Ovary (tissue), 9 donors: Measurements from ENCODE around the gene OTUD3. TPM values are rescaled to one million over a fixed set of nuclear protein-coding genes. Genes with fewer than 3 reads are reported as not detected.

Experiments used
- DNase-seq, 5 donors: peaks; one replicate each; pipeline ENCODE4 v3.0.0-alpha.2; 2019 to 2020
- H3K27ac ChIP-seq, 2 donors: fragments of 200-600 bp; one replicate each; pipeline versions ENCODE4 v1.5.1 to v1.8.0; 2019 to 2022
- H3K27me3 ChIP-seq: fragments of 200-600 bp; one replicate; pipeline ENCODE4 v1.8.0; 2022
- H3K36me3 ChIP-seq: fragments of 200-600 bp; sonication (generic); one replicate; pipeline ENCODE4 v1.5.1; 2019
- H3K4me1 ChIP-seq: one replicate; pipeline ENCODE4 v1.8.1; 2013; ENCODE audit warnings: mild to moderate bottlenecking, moderate library complexity; ENCODE audit not compliant: insufficient read depth
- H3K4me3 ChIP-seq: fragments of 200-600 bp; sonication (generic); one replicate; pipeline ENCODE4 v1.5.1; 2017
- H3K9me3 ChIP-seq, 2 donors: fragments of 200-600 bp in 1 of 2; sonication (generic) in 1 of 2; one replicate each; pipeline versions ENCODE4 v1.5.1 to v1.8.1; 2013 to 2019; ENCODE audit warnings: mild to moderate bottlenecking in 1 of 2, moderate library complexity in 1 of 2
- EP300 ChIP-seq: sonication (generic); formaldehyde crosslinking; IDR thresholded peaks from one replicate; pipeline ENCODE4 v1.6.1; 2017; ENCODE audit warnings: antibody characterized with exemption
- POLR2A ChIP-seq: fragments of 450-650 bp; IDR thresholded peaks from one replicate; pipeline ENCODE4 v1.6.1; 2017; ENCODE audit warnings: antibody characterized with exemption, mild to moderate bottlenecking, moderate library complexity
- WGBS, 3 donors: extraction: QIAGEN DNeasy Blood & Tissue Kit in 1 of 3; methylation state at CpG; one replicate each; pipeline versions ENCODE4 v1.1.5 to v1.1.7; 2013 to 2017; 5-methylcytosine and 5-hydroxymethylcytosine counted together
- intact Hi-C, 4 donors: fragments of 100-400 bp; cut with DNase I; formaldehyde crosslinking; loops; one replicate each; pipeline versions ENCODE4 v1.11.0 to v1.15.1; 2022 to 2023
- polyA plus RNA-seq, 2 donors: library from polyadenylated mRNA; stranded (reverse); fragments of 200-250 nt in 1 of 2; fragments of 350-450 nt in 1 of 2; fragmentation: Illumina TruSeq in 1 of 2; extraction: RNeasy Lipid Tissue Mini Kit (QIAGEN cat#74804) in 1 of 2; gene quantifications; one replicate each; pipeline ENCODE4 v1.2.3, GENCODE V29; 2013 to 2014
- total RNA-seq, 7 donors: library from RNA; depleted of rRNA in 2 of 7; stranded (reverse); fragments of >200 nt in 2 of 7; fragmentation: NEBNext Ultra II Directional in 3 of 7; extraction: Animal tissue kit (Norgen Biotek cat#: 25700) in 3 of 7; gene quantifications; one replicate each; pipeline versions ENCODE4 v1.1.0 to v1.2.4, GENCODE V29; 2016 to 2023
- TF ChIP-seq, protein P1 (sequence below), 3 donors: fragments of 450-650 bp in 2 of 3; fragments of 200-600 bp in 1 of 3; IDR thresholded peaks; one replicate each; pipeline versions ENCODE4 v1.5.1 to v1.8.0; 2016 to 2022; ENCODE audit warnings: antibody characterized with exemption in 3 of 3, mild to moderate bottlenecking in 1 of 3
- donor health status: DM: no; HTN: no; CAD: no; lungs with moderate emphysema.
- donor health status: DM: no; HTN: no; CAD: no.
- donor health status: Bipolar disorder and iron deficiency.
- donor health status: DM: yes; HTN: yes; CAD: no.
- donor health status: DM: no; HTN: no; CAD: no.
- donor health status: DM: yes; HTN: yes; CAD: no.

The OTUD3 gene
- total and polyA plus RNA-seq, 9 donors = 3.0 to 19.7 (median 9.4) TPM

DNA sequence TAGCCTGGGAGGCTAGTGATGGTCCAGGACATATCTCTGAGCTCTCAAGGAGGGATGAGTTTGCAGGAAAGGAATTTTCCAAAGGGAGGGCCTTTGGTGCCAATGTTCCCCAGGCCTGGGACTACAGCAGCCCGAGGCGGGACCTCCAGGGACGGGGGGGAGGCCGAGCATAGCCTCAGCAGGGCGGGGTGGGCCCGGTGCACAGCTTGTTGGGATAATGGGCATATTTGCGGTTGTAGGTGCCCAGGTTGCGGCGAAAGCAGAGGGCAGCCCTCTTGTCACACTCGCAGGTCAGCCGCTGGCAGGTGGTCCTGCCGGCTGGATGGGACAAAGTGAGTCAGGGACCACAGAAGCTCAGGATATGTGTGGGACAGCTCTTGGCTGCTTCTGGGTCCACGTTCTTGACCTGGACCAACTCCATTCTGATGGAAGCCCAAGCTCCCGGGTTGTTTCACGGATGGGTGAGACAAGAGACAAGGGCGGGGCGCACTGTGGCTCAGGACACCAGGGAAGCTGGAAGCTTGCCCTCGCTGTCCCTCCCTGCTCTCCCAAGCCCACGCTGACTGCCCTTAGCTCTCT lies 38.0 kb downstream of the OTUD3 start:
- no peak overlapping the region for H3K27ac ChIP-seq
- no peak for TF ChIP-seq EP300
- no peak for TF ChIP-seq POLR2A
- TF ChIP-seq, protein P1, sequence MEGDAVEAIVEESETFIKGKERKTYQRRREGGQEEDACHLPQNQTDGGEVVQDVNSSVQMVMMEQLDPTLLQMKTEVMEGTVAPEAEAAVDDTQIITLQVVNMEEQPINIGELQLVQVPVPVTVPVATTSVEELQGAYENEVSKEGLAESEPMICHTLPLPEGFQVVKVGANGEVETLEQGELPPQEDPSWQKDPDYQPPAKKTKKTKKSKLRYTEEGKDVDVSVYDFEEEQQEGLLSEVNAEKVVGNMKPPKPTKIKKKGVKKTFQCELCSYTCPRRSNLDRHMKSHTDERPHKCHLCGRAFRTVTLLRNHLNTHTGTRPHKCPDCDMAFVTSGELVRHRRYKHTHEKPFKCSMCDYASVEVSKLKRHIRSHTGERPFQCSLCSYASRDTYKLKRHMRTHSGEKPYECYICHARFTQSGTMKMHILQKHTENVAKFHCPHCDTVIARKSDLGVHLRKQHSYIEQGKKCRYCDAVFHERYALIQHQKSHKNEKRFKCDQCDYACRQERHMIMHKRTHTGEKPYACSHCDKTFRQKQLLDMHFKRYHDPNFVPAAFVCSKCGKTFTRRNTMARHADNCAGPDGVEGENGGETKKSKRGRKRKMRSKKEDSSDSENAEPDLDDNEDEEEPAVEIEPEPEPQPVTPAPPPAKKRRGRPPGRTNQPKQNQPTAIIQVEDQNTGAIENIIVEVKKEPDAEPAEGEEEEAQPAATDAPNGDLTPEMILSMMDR (IDR thresholded peaks at IDR 0.05) = no peak
- DNase-seq = no peak
- intact Hi-C loops = loop anchor here in 1 of 4 donors (5.0 to 10.0 kb wide), 2 partner anchors 445 to 572 kb away; no protein-coding TSS in a partner anchor
- H3K36me3 ChIP-seq = no peaks in the 10 kb centered on the region
- H3K4me3 ChIP-seq = no peak overlapping the region
- 93 to 95% (median 93%) methylated on average over 19 of the region's 19 CpGs for WGBS, 3 donors
- H3K4me1 ChIP-seq = peaks cover 2% of the 10 kb centered on the region
- H3K9me3 ChIP-seq = no peaks in the 10 kb centered on the region
- H3K27me3 ChIP-seq = no peaks in the 10 kb centered on the region

DNA sequence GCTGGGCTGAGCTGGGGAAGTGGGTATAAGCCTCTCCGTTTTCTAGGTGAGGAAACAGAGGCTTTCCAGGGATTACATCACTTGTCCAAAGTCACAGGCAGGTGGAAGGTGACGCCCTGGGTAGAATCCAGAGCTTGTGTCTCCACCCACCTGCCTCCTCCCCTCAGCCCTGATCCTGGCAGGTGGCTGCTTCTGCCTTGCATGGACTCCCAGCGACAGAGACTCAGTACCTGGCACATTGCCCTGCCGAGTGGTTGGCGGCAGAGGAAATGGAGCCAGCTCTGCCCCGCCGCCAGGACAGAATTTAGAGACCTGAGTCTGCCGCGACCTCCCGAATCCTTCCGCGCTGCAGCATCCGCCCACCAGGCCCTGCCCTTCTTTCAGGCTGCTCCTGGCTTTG lies 39.1 kb downstream of the OTUD3 start:
- Histone ChIP-seq H3K27me3 (no peaks in the 10 kb centered on the region), H3K9me3 (no peaks in the 10 kb centered on the region), H3K4me1 (peaks cover 2% of the 10 kb centered on the region), H3K27ac (no peak overlapping the region), H3K4me3 (no peak overlapping the region), H3K36me3 (no peaks in the 10 kb centered on the region)
- intact Hi-C loops = loop anchor here in 1 of 4 donors (5.0 to 10.0 kb wide), 2 partner anchors 443 to 571 kb away; no protein-coding TSS in a partner anchor
- DNase-seq = no peak
- 79 to 92% (median 88%) methylated on average over 13 of the region's 13 CpGs for WGBS, 3 donors
- TF ChIP-seq, protein P1 (IDR thresholded peaks at IDR 0.05) = no peak
- TF ChIP-seq EP300 = no peak
- TF ChIP-seq POLR2A = no peak

DNA sequence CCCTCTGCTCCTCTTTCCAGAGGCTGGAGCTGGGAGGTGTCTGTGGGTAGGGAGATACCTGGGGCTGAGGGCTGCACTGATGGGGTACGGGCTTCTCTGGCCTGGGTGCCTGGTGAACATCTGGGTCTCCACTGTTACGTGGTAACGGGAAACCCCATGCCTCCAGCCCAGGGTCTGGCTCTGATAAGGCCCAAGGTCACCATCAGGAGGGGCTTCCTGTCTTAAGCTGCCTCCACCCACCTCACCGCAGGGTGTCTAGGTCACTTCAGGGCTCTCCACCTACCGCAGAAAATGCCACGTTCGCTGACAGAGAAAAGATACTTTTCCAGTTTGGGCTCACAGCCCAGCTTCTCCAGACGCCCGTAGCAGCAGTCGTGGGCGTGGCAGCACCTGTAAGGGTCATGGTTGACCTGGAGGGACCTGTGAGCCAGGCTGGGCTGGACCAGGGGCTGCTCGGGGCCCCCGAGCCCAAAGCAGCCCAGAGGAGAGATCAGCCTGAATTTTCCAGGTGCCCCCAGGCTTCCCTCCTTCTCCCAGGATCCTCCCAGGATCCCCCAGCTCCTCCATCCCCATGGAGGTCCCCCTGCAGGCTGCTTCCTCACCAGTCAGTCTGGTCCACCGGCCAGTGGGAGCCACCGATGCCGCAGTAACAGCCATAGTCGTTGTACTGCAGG lies 40.0 kb downstream of the OTUD3 start:
- intact Hi-C loops = loop anchor here in 1 of 4 donors (5.0 to 10.0 kb wide), 2 partner anchors 443 to 570 kb away; no protein-coding TSS in a partner anchor
- peaks cover 2% of the 10 kb centered on the region for H3K4me1 ChIP-seq
- DNase-seq = no peak
- no peak overlapping the region for H3K27ac ChIP-seq
- no peaks in the 10 kb centered on the region for H3K36me3 ChIP-seq
- no peaks in the 10 kb centered on the region for H3K27me3 ChIP-seq
- WGBS, 3 donors = 54 to 64% (median 63%) methylated on average over 17 of the region's 17 CpGs
- TF ChIP-seq, protein P1 (IDR thresholded peaks at IDR 0.05) = no peak
- no peak for TF ChIP-seq POLR2A
- TF ChIP-seq EP300 = no peak
- no peak overlapping the region for H3K4me3 ChIP-seq
- H3K9me3 ChIP-seq = no peaks in the 10 kb centered on the region

DNA sequence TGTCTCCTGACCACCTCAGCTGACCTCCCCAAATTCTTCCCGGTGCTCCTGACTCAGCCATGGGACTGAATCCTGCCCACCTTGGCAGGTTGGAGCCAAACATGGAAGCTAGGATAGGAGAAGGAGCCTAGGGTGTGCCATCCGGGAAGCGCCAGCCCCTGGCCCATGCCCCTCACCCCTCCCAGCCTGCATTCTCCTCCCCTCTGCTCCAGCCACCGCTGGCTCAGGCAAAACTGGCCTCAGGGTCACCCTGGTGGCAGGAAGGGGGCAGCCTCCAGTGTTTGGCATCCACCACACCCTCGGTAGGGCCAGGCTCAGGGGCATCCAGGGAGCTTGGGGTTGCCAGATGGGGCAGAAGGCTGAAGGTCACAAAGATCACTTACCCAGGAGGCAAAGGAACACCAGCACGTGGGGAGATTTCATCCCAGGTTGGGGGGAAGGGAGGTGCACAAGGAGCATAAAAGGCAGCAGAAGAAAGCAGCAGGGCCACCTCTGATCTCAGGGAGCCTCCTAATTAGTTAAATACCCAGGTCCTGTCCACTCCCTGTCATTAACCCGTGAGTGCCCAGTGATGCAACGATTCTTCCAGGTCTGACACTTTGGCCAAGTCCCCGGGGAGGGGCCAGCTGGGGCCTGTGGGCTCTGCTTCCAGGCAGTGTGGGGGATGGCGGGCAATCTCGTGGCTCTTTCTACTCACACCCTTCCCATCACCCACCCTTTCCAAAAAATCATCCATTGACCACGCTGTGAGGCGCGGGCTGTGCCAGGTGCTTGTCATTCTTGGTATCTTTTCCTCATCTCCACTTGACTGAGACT lies 41.1 kb downstream of the OTUD3 start, which contains the start of gene PLA2G2E:
Gene PLA2G2E (minus strand): TSS at position 481 of the 816 bp plus-strand sequence. CDS start 58 bp downstream, at position 423.
- H3K27ac ChIP-seq = no peak within 1 kb of the TSS
- no peak within 1 kb of the TSS for H3K4me3 ChIP-seq
- no peaks in the 10 kb centered on the region for H3K9me3 ChIP-seq
- 71 to 80% (median 76%) methylated on average over 14 of the region's 14 CpGs for WGBS, 3 donors
- peaks cover 2% of the 10 kb centered on the region for H3K4me1 ChIP-seq
- TF ChIP-seq EP300 (no peak), POLR2A (no peak)
- TF ChIP-seq, protein P1 (IDR thresholded peaks at IDR 0.05) = no peak
- no peaks in the 10 kb centered on the region for H3K27me3 ChIP-seq
- no peaks in the 10 kb centered on the region for H3K36me3 ChIP-seq
- DNase-seq = no peak
- intact Hi-C loops = loop anchor here in 1 of 4 donors (5.0 to 10.0 kb wide), 2 partner anchors 441 to 569 kb away; no protein-coding TSS in a partner anchor
